Ovary (tissue), 3 donors: ENCODE data around the gene KCNJ10.

Experiments used
- CTCF ChIP-seq, 3 donors: fragments of 450-650 bp in 2 of 3; fragments of 200-600 bp in 1 of 3; IDR thresholded peaks; one replicate each; pipeline versions ENCODE4 v1.5.1 to v1.8.0; 2016 to 2022; ENCODE audit warnings: antibody characterized with exemption in 3 of 3, mild to moderate bottlenecking in 1 of 3
- EP300 ChIP-seq: sonication (generic); formaldehyde crosslinking; IDR thresholded peaks from one replicate; pipeline ENCODE4 v1.6.1; 2017; ENCODE audit warnings: antibody characterized with exemption
- POLR2A ChIP-seq: fragments of 450-650 bp; IDR thresholded peaks from one replicate; pipeline ENCODE4 v1.6.1; 2017; ENCODE audit warnings: antibody characterized with exemption, mild to moderate bottlenecking, moderate library complexity
- donor health status: DM: no; HTN: no; CAD: no.

GRCh38 chr1:160094806-160095205, 24.8 kb upstream of the KCNJ10 start:
- TF ChIP-seq CTCF (IDR thresholded peaks at IDR 0.05) (no peak), POLR2A (no peak), EP300 (no peak)
